Right lobe of liver (tissue), 6 donors: Measurements from ENCODE around the gene DUSP16. TPM values are rescaled to one million over a fixed set of nuclear protein-coding genes. Genes with fewer than 3 reads are reported as not detected.

ENCODE experiments used
- ATAC-seq, 4 donors: fragments of 200-7000 bp; cut with Tn5 transposase; one replicate each; pipeline ENCODE4 v1.9.1; 2020; ENCODE audit warnings: mild to moderate bottlenecking in 4 of 4, moderate library complexity in 4 of 4
- DNase-seq, 3 donors: peaks; one replicate each; pipeline ENCODE4 v3.0.0-alpha.2; 2020
- H3K27ac ChIP-seq, 3 donors: fragments of 200-600 bp; one replicate each; pipeline ENCODE4 v1.8.0; 2022
- H3K27me3 ChIP-seq, 2 donors: fragments of 200-600 bp; one replicate each; pipeline ENCODE4 v1.8.0; 2022
- H3K36me3 ChIP-seq, 4 donors: fragments of 200-600 bp; sonication (generic) in 1 of 4; one replicate each; pipeline versions ENCODE4 v1.5.1 to v1.8.0; 2017 to 2022; ENCODE audit warnings: control low read depth in 1 of 4
- H3K4me1 ChIP-seq, 4 donors: fragments of 200-600 bp; sonication (generic) in 1 of 4; one replicate each; pipeline versions ENCODE4 v1.5.1 to v1.8.0; 2017 to 2022; ENCODE audit warnings: control low read depth in 1 of 4
- H3K4me3 ChIP-seq, 3 donors: fragments of 200-600 bp; one replicate each; pipeline ENCODE4 v1.8.0; 2022
- H3K9me3 ChIP-seq, 4 donors: fragments of 200-600 bp; sonication (generic) in 1 of 4; one replicate each; pipeline versions ENCODE4 v1.5.1 to v1.8.0; 2017 to 2022; ENCODE audit warnings: control low read depth in 1 of 4
- POLR2A ChIP-seq: fragments of 450-650 bp; IDR thresholded peaks from one replicate; pipeline ENCODE4 v1.6.1; 2017; ENCODE audit warnings: antibody characterized with exemption, mild to moderate bottlenecking
- WGBS: methylation state at CpG from one replicate; pipeline ENCODE4 v1.1.6; 2018; ENCODE audit warnings: low coverage, low lambda C conversion rate; ENCODE audit not compliant: insufficient coverage; ENCODE audit errors: missing lambda C conversion rate; 5-methylcytosine and 5-hydroxymethylcytosine counted together
- intact Hi-C, 2 donors: fragments of 100-400 bp; cut with DNase I; formaldehyde crosslinking; loops; one replicate each; pipeline versions ENCODE4 v1.11.2 to v1.14.1; 2022
- total RNA-seq, 6 experiments: library from RNA; depleted of rRNA in 2 of 6; stranded (reverse); fragments of >200 nt in 2 of 6; fragmentation: NEBNext Ultra II Directional in 3 of 6; extraction: Animal tissue kit (Norgen Biotek cat#: 25700) in 3 of 6; gene quantifications; one replicate each; pipeline versions ENCODE4 v1.1.0 to v1.2.4, GENCODE V29; 2016 to 2023
- TF ChIP-seq, protein P1 (sequence below), 4 donors: fragments of 200-600 bp in 3 of 4; fragments of 450-650 bp in 1 of 4; IDR thresholded peaks; one replicate each; pipeline versions ENCODE4 v1.5.1 to v1.8.0; 2016 to 2022; ENCODE audit warnings: antibody characterized with exemption in 4 of 4, mild to moderate bottlenecking in 2 of 4
- donor health status: DM: no; HTN: yes; CAD: no.
- donor health status: DM: no; HTN: no; CAD: no.
- donor health status: DM: no; HTN: no; CAD: no.
- donor health status: DM: no; HTN: yes; CAD: no.
- donor health status: DM: no; HTN: yes; CAD: no.

The DUSP16 gene
- total RNA-seq, 6 experiments from 2014 or later = 41.9 to 74.2 (median 48.4) TPM

GRCh38 chr12:12562016-12562483, 613 bp downstream of the DUSP16 start:
- H3K27me3 ChIP-seq = no peaks in the 10 kb centered on the region
- no peak for TF ChIP-seq POLR2A
- TF ChIP-seq, protein P1, sequence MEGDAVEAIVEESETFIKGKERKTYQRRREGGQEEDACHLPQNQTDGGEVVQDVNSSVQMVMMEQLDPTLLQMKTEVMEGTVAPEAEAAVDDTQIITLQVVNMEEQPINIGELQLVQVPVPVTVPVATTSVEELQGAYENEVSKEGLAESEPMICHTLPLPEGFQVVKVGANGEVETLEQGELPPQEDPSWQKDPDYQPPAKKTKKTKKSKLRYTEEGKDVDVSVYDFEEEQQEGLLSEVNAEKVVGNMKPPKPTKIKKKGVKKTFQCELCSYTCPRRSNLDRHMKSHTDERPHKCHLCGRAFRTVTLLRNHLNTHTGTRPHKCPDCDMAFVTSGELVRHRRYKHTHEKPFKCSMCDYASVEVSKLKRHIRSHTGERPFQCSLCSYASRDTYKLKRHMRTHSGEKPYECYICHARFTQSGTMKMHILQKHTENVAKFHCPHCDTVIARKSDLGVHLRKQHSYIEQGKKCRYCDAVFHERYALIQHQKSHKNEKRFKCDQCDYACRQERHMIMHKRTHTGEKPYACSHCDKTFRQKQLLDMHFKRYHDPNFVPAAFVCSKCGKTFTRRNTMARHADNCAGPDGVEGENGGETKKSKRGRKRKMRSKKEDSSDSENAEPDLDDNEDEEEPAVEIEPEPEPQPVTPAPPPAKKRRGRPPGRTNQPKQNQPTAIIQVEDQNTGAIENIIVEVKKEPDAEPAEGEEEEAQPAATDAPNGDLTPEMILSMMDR (IDR thresholded peaks at IDR 0.05) = no peak
- peak in 2 of 3 donors; percentile 47 to 63 for DNase-seq
- under 1% methylated on average over 21 of the region's 45 CpGs for WGBS
- H3K36me3 ChIP-seq = no peaks in the 10 kb centered on the region
- H3K4me1 ChIP-seq = peaks cover 0 to 27% (median 3%) of the 10 kb centered on the region in 4 donors
- peak overlapping the region; percentile 60 to 66 (median 60) for H3K4me3 ChIP-seq
- H3K27ac ChIP-seq = peak overlapping the region; percentile 100
- intact Hi-C loops = loop anchor here in 1 of 2 donors (10.0 kb wide), 2 partner anchors 133 to 187 kb away; partner anchors contain the start of gene GPR19
- H3K9me3 ChIP-seq = no peaks in the 10 kb centered on the region
- peak in 2 of 4 donors; percentile 1 to 2 for ATAC-seq

GRCh38 chr12:12561371-12562015, 1.2 kb downstream of the DUSP16 start:
- 0% methylated on average over 14 of the region's 60 CpGs for WGBS
- Histone ChIP-seq H3K27ac (peak overlapping the region; percentile 100), H3K36me3 (no peaks in the 10 kb centered on the region), H3K4me1 (peaks cover 0 to 27% (median 3%) of the 10 kb centered on the region in 4 donors), H3K9me3 (no peaks in the 10 kb centered on the region), H3K27me3 (no peaks in the 10 kb centered on the region), H3K4me3 (peak overlapping the region; percentile 60 to 66 (median 60))
- ATAC-seq (peak; percentile 9 to 56 (median 26)), DNase-seq (peak; percentile 58 to 76 (median 72))
- intact Hi-C loops = loop anchor here in 1 of 2 donors (10.0 kb wide), 2 partner anchors 133 to 187 kb away; partner anchors contain the start of gene GPR19
- TF ChIP-seq POLR2A = peak; percentile 51
- TF ChIP-seq, protein P1 (IDR thresholded peaks at IDR 0.05) = no peak

DNA sequence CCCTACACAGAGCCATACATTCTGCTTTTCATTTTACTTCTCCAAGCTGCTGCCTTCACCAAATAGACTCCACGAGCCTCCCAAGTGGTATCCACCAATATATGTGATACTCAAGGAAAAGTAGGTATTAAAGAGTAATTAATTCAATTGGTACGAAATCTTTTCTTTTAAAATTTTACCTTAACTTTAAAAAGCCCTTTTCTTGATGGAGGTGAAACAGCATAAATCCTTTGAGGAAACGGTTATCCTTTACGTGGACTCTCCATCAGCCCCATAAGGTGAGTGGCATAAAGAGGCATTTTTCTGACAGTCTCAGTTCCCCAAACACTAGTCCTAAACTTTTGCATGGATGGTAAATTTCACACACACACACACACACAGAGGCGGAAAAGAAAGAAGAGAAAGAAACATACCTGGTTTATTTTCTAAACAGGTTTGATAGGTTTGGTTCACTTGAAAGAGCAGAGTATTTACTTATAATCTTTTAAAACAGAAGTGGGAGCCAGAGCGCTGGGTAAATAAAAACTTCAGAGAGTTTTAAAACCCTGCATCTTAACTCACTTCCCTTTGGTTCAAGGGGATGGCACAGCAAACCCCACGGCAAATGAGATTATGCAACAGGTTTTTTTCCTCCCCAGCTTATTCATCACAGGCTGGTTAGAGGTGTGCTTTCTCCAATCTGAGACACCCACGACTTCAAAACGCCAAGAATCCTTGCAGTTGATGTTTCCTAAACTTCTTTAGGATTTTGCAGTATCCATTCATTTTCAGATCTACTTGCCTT, 1.9 kb downstream of the DUSP16 start:
- H3K27me3 ChIP-seq = no peaks in the 10 kb centered on the region
- H3K4me3 ChIP-seq = peak overlapping the region; percentile 60 to 66 (median 60)
- peak; percentile 88 for TF ChIP-seq POLR2A
- TF ChIP-seq, protein P1 (IDR thresholded peaks at IDR 0.05) = no peak
- H3K9me3 ChIP-seq = no peaks in the 10 kb centered on the region
- no peaks in the 10 kb centered on the region for H3K36me3 ChIP-seq
- WGBS = 7% methylated on average over 9 of the region's 9 CpGs
- peak overlapping the region; percentile 100 for H3K27ac ChIP-seq
- intact Hi-C loops = loop anchor here in 1 of 2 donors (10.0 kb wide), 2 partner anchors 134 to 186 kb away; partner anchors contain the start of gene GPR19
- H3K4me1 ChIP-seq = peaks cover 0 to 29% (median 3%) of the 10 kb centered on the region in 4 donors
- DNase-seq (peak in 1 of 3 donors; percentile 73), ATAC-seq (peak; percentile 57 to 64 (median 59))

GRCh38 chr12:12559719-12560296, 2.9 kb downstream of the DUSP16 start:
- intact Hi-C loops = loop anchor here in 1 of 2 donors (10.0 kb wide), 2 partner anchors 135 to 185 kb away; partner anchors contain the start of gene GPR19
- ATAC-seq (peak in 2 of 4 donors; percentile 1 to 5), DNase-seq (no peak)
- Histone ChIP-seq H3K4me1 (peaks cover 0 to 35% (median 8%) of the 10 kb centered on the region in 4 donors), H3K27me3 (no peaks in the 10 kb centered on the region), H3K27ac (peak overlapping the region; percentile 100), H3K36me3 (no peaks in the 10 kb centered on the region), H3K9me3 (no peaks in the 10 kb centered on the region), H3K4me3 (peak overlapping the region; percentile 60 to 66 (median 60))
- 23% methylated on average over 3 of the region's 3 CpGs for WGBS
- TF ChIP-seq, protein P1 (IDR thresholded peaks at IDR 0.05) = no peak
- peak; percentile 47 for TF ChIP-seq POLR2A
